Upper lobe of left lung (tissue), 4 donors: Measurements from ENCODE around the gene GBA3.

Experiments used
- POLR2A ChIP-seq, 4 donors: fragments of 450-650 bp; IDR thresholded peaks; one replicate each; pipeline ENCODE4 v1.5.1; 2016 to 2017; ENCODE audit warnings: antibody characterized with exemption in 4 of 4, mild to moderate bottlenecking in 2 of 4
- TF ChIP-seq, protein P1 (sequence below), 6 experiments: fragments of 450-650 bp in 4 of 6; fragments of 200-600 bp in 2 of 6; sonication (generic) in 2 of 6; IDR thresholded peaks; one replicate each; pipeline ENCODE4 v1.5.1; 2016 to 2019; ENCODE audit warnings: antibody characterized with exemption in 6 of 6

DNA sequence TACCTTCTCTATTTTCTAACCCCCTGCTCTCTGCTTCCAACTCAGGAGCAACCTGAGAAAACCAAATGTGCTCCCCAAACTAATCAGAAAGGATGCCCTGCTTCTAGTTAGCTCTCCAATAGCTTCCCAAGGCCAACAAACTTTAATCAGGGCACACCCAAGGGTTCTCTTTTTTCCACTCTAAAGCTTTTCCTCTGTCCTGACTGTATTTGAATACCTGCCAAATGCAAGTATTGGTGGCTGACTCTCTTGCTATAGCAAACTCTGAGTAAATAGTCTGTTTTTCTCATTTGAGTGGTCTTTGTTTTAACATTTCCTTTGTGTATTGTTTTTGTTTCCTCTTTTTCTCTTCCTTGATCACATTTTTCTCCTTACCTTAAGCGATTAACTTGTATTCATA lies 52.5 kb downstream of the GBA3 start:
- TF ChIP-seq, protein P1, sequence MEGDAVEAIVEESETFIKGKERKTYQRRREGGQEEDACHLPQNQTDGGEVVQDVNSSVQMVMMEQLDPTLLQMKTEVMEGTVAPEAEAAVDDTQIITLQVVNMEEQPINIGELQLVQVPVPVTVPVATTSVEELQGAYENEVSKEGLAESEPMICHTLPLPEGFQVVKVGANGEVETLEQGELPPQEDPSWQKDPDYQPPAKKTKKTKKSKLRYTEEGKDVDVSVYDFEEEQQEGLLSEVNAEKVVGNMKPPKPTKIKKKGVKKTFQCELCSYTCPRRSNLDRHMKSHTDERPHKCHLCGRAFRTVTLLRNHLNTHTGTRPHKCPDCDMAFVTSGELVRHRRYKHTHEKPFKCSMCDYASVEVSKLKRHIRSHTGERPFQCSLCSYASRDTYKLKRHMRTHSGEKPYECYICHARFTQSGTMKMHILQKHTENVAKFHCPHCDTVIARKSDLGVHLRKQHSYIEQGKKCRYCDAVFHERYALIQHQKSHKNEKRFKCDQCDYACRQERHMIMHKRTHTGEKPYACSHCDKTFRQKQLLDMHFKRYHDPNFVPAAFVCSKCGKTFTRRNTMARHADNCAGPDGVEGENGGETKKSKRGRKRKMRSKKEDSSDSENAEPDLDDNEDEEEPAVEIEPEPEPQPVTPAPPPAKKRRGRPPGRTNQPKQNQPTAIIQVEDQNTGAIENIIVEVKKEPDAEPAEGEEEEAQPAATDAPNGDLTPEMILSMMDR (IDR thresholded peaks at IDR 0.05) = no peak
- TF ChIP-seq POLR2A (IDR thresholded peaks at IDR 0.05) = no peak
